Measurements from ENCODE around the gene TRABD2A. TPM values are rescaled to one million over a fixed set of nuclear protein-coding genes. Genes with fewer than 3 reads are reported as not detected.
"Not testable (repeated sequence)": the region's sequence is repeated elsewhere in the genome, so short reads cannot be mapped to it uniquely, and the experiment has no call there.

TRABD2A gene
- polyA plus RNA-seq, 1 donor (not counting 4 experiments of a cell fraction or from before 2014, with no cell fraction given), result 0.54 TPM

DNA sequence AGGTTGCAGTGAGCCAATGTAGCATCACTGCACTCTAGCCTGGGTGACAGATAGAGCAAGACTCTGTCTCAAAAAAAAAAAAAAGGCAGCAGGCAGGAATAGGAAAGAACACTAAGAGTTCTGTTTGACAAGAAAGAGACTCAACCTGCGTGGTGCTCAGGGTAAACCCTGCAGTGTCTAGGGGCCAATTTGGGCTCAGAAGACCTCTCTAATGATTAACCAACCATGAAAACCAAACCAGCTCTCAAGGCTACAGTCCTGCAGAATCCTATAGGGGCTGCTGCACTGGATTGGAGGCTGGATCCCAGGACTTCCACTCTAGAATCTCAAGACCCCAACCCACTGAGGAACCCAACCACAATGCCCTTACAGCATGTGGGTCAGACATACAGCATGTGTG lies 2.4 kb downstream of the TRABD2A start:
- Histone ChIP-seq H3K36me3 (ENCODE audit: control insufficient read depth in 2 of 2, extremely low read depth in 1 of 2, insufficient read depth in 2 of 2, low read length in 2 of 2) (no peaks in the 10 kb centered on the region), H3K4me2 (ENCODE audit: control insufficient read depth, extremely low read depth, insufficient read depth, low read depth, low read length) (no peak overlapping the region), H3K27me3 (ENCODE audit: control insufficient read depth, extremely low read depth, insufficient read depth, low read length) (peaks cover 47% of the 10 kb centered on the region), H3K9ac (ENCODE audit: control insufficient read depth, extremely low read depth, insufficient read depth, low read length) (no peak overlapping the region), H3K4me1 (ENCODE audit: control insufficient read depth, extremely low read depth, insufficient read depth, low read length) (peaks cover 12% of the 10 kb centered on the region), H3K79me2 (ENCODE audit: control insufficient read depth, insufficient read depth, low read length) (no peaks in the 10 kb centered on the region), H2AFZ (ENCODE audit: control insufficient read depth, low read length) (no peak overlapping the region), H4K20me1 (ENCODE audit: control insufficient read depth, extremely low read depth, insufficient read depth, low read length) (no peaks in the 10 kb centered on the region), H3K9me3 (ENCODE audit: control insufficient read depth, low read depth, low read length) (no peaks in the 10 kb centered on the region), H3K9me1 (ENCODE audit: control insufficient read depth, extremely low read depth, insufficient read depth, low read length) (no peaks in the 10 kb centered on the region), H3K27ac (ENCODE audit: control insufficient read depth, insufficient read depth, low read length) (no peak overlapping the region), H3K4me3 (ENCODE audit: control insufficient read depth in 2 of 3, extremely low read depth in 1 of 3, insufficient read depth in 2 of 3, low read depth in 1 of 3, low read length in 3 of 3) (no peak overlapping the region)
- dilution Hi-C loops (cut with MboI; ENCODE audit: extremely low pct_ligation_motif_present, low sequenced_read_pairs), result loop anchor here (5.0 kb wide), 1 partner anchor 71 kb away; no protein-coding TSS in a partner anchor
- DNase-seq (ENCODE audit: low read depth, low spot score) (no peak), FAIRE-seq (no peak)
- TF ChIP-seq EZH2 (IDR thresholded peaks at IDR 0.05; ENCODE audit: low read length) (no peak), CTCF (optimal IDR thresholded peaks at IDR 0.05 in 1 of 3, IDR thresholded peaks at IDR 0.05 in 1 of 3, conservative IDR thresholded peaks at IDR 0.05 in 1 of 3; ENCODE audit: extremely low read depth in 1 of 3, insufficient read depth in 2 of 3, low read length in 3 of 3) (no peak)

DNA sequence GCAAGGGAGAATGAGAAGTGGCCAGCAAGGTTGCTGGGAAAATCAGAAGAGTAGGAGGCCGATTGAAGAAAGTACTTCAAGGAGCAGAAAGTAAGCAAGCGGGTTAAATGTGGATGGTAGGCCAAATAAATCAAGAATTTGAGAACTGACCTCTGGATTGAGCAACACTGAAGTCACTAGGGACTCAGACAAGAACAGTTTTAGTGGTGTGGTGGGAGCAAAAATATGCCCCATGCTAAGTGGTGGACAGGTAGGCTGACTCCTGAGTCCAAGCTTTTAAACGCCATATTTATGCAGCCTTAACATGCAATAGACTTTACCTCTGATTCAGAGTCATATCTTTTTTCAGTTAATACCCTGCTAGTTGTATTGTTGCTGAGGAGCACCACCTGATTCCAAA lies 4.5 kb downstream of the TRABD2A start:
- dilution Hi-C loops (cut with MboI; ENCODE audit: extremely low pct_ligation_motif_present, low sequenced_read_pairs), result loop anchor here (5.0 kb wide), 1 partner anchor 69 kb away; no protein-coding TSS in a partner anchor
- Histone ChIP-seq H3K79me2 (ENCODE audit: control insufficient read depth, insufficient read depth, low read length) (no peaks in the 10 kb centered on the region), H3K27ac (ENCODE audit: control insufficient read depth, insufficient read depth, low read length) (no peak overlapping the region), H3K9me1 (ENCODE audit: control insufficient read depth, extremely low read depth, insufficient read depth, low read length) (no peaks in the 10 kb centered on the region), H3K4me2 (ENCODE audit: control insufficient read depth, extremely low read depth, insufficient read depth, low read depth, low read length) (no peak overlapping the region), H3K27me3 (ENCODE audit: control insufficient read depth, extremely low read depth, insufficient read depth, low read length) (peaks cover 41% of the 10 kb centered on the region), H3K9ac (ENCODE audit: control insufficient read depth, extremely low read depth, insufficient read depth, low read length) (no peak overlapping the region), H3K9me3 (ENCODE audit: control insufficient read depth, low read depth, low read length) (no peaks in the 10 kb centered on the region), H3K4me1 (ENCODE audit: control insufficient read depth, extremely low read depth, insufficient read depth, low read length) (peaks cover 9% of the 10 kb centered on the region), H3K36me3 (ENCODE audit: control insufficient read depth in 2 of 2, extremely low read depth in 1 of 2, insufficient read depth in 2 of 2, low read length in 2 of 2) (no peaks in the 10 kb centered on the region), H3K4me3 (ENCODE audit: control insufficient read depth in 2 of 3, extremely low read depth in 1 of 3, insufficient read depth in 2 of 3, low read depth in 1 of 3, low read length in 3 of 3) (no peak overlapping the region), H2AFZ (ENCODE audit: control insufficient read depth, low read length) (no peak overlapping the region), H4K20me1 (ENCODE audit: control insufficient read depth, extremely low read depth, insufficient read depth, low read length) (no peaks in the 10 kb centered on the region)
- DNase-seq (ENCODE audit: low read depth, low spot score) (no peak), FAIRE-seq (no peak)
- TF ChIP-seq CTCF (optimal IDR thresholded peaks at IDR 0.05 in 1 of 3, IDR thresholded peaks at IDR 0.05 in 1 of 3, conservative IDR thresholded peaks at IDR 0.05 in 1 of 3; ENCODE audit: extremely low read depth in 1 of 3, insufficient read depth in 2 of 3, low read length in 3 of 3), result no peak
- TF ChIP-seq EZH2 (IDR thresholded peaks at IDR 0.05; ENCODE audit: low read length), result no peak

DNA sequence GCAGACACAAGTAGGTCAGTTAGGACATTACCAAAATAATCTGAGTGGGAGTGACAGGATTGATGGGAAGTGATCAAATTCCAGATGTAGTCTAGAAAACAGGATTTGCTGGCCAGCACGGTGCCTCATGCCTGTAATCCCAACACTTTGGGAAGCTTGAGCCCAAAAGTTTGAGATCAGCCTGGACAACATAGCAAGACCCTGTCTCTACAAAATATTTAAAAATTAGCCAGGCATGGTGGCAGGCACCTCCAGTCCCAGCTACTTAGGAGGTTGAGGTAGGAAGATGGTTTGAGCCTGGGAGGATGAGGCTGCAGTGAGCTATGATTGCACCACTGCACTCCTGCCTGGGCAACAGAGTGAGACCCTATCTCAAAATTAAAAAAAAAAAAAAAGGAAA lies 5.3 kb downstream of the TRABD2A start:
- H4K20me1 ChIP-seq (ENCODE audit: control insufficient read depth, extremely low read depth, insufficient read depth, low read length); H3K79me2 ChIP-seq (ENCODE audit: control insufficient read depth, insufficient read depth, low read length); H3K9ac ChIP-seq (ENCODE audit: control insufficient read depth, extremely low read depth, insufficient read depth, low read length); H3K9me1 ChIP-seq (ENCODE audit: control insufficient read depth, extremely low read depth, insufficient read depth, low read length); H3K4me1 ChIP-seq (ENCODE audit: control insufficient read depth, extremely low read depth, insufficient read depth, low read length); DNase-seq (ENCODE audit: low read depth, low spot score); H3K4me3 ChIP-seq (ENCODE audit: control insufficient read depth in 2 of 3, extremely low read depth in 1 of 3, insufficient read depth in 2 of 3, low read depth in 1 of 3, low read length in 3 of 3); H3K9me3 ChIP-seq (ENCODE audit: control insufficient read depth, low read depth, low read length); FAIRE-seq; H3K36me3 ChIP-seq (ENCODE audit: control insufficient read depth in 2 of 2, extremely low read depth in 1 of 2, insufficient read depth in 2 of 2, low read length in 2 of 2); H3K4me2 ChIP-seq (ENCODE audit: control insufficient read depth, extremely low read depth, insufficient read depth, low read depth, low read length); H2AFZ ChIP-seq (ENCODE audit: control insufficient read depth, low read length); H3K27ac ChIP-seq (ENCODE audit: control insufficient read depth, insufficient read depth, low read length): not testable (repeated sequence)
- H3K27me3 ChIP-seq (ENCODE audit: control insufficient read depth, extremely low read depth, insufficient read depth, low read length), result peaks cover 34% of the 10 kb centered on the region
- dilution Hi-C loops (cut with MboI; ENCODE audit: extremely low pct_ligation_motif_present, low sequenced_read_pairs), result loop anchor here (5.0 kb wide), 1 partner anchor 68 kb away; no protein-coding TSS in a partner anchor

Measured in keratinocyte (primary cell).